HG02623 (cell line): Measurements from ENCODE around the gene CADPS2.

Source experiments
- ATAC-seq: cut with Tn5 transposase; IDR thresholded peaks from one replicate; pipeline ENCODE4 v1.9.1; 2021; ENCODE audit warnings: moderate library complexity; ENCODE audit not compliant: unreplicated experiment

The CADPS2 gene

DNA sequence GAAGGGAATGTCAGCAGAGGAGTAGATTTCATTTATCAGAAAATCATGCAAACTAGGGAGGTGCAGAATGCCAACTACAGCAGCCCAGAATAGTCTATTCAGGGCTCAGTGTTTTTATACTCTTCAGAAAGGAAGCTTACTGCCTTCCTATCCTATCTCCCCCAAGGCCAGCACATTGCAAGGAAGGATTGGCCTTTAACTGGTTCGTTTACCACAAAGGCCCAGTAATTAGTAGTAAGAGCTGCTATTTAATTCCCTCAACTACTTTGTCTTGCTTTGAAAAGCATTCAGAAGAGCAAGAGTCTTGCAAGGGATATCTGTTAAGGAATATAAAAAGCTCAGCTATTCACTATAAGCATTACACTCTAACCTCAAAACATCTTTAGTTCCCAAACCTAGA lies 97.1 kb downstream of the CADPS2 start:
- ATAC-seq = no peak

DNA sequence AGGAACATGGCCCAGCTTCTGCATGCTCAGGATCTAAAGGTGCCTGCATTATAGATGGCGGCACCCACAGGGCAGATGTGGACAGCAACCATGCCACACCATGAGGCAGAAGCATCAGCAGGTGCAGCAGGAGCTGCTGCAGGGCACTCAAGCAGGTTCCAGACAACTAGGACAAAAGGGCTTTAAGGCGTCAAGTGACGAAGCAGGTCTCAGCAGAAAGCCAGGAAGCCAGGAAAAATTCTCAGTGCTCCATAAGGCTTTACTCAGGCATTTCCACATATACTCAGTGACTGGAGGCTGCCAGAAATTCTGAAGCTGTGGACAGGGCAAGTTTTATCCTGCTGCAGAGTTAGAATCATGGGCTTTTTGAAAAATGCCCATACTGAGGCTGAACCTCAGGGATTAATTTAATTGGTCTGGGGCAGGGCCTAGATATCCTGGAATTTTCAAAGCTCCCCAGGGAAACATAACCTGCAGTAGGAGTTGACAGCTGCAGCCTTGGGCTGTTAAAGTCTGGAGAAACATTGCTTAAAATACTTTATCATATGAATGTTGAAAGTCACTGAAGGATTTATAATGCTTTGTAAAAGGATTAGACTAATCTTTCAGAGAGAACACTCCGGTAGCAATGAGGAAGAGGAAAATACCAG lies 115.4 kb downstream of the CADPS2 start:
- ATAC-seq = no peak

- no peak for ATAC-seq
These were observed 117.4 kb downstream of the CADPS2 start for GRCh38 chr7:122768827-122769226.

GRCh38 chr7:122767339-122767738 lies 118.9 kb downstream of the CADPS2 start:
- ATAC-seq = no peak

GRCh38 chr7:122766593-122766992 lies 119.7 kb downstream of the CADPS2 start:
- ATAC-seq = no peak

DNA sequence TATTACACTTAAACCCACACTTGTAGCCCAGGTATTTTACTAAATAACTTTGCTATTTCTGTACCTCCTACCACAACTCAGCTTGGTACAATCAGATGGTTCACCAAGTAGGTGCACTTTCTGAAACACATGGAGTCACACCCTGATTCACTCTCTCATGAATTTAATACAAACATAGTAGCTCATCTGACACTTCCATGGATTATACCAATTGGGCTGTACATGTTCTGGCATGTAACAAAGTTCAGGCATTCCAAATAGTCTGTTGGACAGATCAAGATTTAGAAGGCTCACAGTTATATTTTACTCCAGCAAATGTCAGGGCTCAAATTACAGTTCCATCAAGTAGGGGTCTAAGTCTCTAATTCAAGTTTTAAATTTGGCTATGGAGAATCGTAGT lies 121.4 kb downstream of the CADPS2 start:
- no peak for ATAC-seq

DNA sequence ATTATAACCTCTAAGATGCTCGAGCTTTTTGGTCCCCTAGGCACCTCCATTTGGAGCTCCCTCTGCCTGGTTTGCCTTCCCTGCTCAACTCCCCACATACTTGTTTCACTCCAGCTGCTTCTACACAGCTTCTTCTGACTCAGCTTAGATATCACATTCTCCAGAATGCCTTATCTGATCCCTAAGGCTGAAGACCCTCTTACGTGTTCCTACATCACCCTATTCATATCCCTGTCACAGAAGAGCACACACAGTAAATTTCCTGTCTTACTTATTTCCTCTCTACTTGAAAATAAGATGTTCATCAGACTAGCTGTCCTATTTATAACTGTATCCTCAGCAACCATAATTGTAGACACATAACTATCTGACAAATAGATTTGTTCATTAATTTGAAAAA lies 122.2 kb downstream of the CADPS2 start:
- ATAC-seq = no peak

- no peak for ATAC-seq
These were observed 124.2 kb downstream of the CADPS2 start for GRCh38 chr7:122762071-122762470.

- no peak for ATAC-seq
These were observed 127.8 kb downstream of the CADPS2 start for GRCh38 chr7:122758501-122758900.

- ATAC-seq = no peak
These were observed 129.4 kb downstream of the CADPS2 start for GRCh38 chr7:122756860-122757259.

GRCh38 chr7:122755696-122756095 lies 130.6 kb downstream of the CADPS2 start:
- ATAC-seq = no peak

DNA sequence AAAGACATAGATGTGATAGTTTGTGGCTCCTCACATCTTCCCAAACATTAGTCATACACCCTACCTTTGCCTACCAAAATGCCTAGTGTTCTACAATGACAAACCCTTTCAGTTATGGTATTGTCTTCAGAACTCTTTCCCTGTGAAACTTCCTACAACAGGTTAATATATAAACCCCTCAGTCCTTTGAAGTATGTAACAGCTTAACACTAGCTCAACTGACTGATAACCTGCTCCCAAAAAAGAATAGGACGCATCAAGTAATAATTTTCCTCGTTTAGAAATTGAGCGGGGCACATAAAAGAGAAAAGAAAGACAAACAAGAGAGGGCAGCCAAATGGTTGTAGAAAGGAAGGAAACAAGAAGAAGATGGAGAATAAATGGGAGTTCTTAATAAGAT lies 133.7 kb downstream of the CADPS2 start:
- no peak for ATAC-seq

DNA sequence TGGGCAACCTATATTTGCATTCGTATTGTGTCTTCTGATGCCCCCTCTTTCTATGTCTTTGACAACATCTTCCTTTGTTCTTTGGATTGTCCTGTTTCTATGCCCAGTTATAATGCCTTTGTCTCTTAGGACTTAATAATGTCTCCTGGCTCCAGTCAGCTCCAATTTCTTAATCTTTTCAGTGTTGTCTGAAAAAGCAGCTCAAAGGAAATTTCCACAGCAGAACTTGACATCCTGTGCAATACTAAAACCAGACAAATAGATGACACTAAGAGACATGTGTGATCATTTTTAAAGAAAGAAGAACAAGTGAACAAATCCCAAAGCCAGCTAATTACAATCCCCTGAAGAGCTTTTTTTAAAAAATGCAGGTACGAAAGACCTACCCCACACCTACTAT lies 135.9 kb downstream of the CADPS2 start:
- ATAC-seq = no peak

GRCh38 chr7:122748195-122748594 lies 138.1 kb downstream of the CADPS2 start:
- no peak for ATAC-seq

- no peak for ATAC-seq
These were observed 139.3 kb downstream of the CADPS2 start for GRCh38 chr7:122746948-122747347.

- ATAC-seq = no peak
These were observed 143.0 kb downstream of the CADPS2 start for GRCh38 chr7:122743211-122743610.

DNA sequence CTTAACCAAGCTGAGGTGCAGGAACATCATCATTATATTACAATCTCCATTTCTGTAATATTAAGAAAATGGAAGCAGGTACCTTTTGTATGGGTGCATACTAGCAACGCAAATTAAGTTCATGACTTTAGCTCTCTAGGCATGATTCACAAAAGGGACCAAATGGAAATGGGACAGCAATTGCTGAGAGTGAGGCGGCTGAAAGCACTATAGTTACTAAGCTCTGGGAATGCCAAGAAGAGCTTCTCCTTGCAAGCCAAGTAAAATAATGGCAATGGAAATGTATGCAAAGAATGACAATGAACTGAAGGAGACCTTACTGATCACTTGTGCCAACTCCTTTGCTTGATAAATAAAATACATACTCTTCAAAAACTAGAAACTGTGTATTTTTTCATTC lies 147.3 kb downstream of the CADPS2 start:
- ATAC-seq = no peak

- ATAC-seq = no peak
These were observed 150.1 kb downstream of the CADPS2 start for GRCh38 chr7:122736183-122736582.

GRCh38 chr7:122727759-122728158 lies 158.5 kb downstream of the CADPS2 start:
- ATAC-seq = no peak

GRCh38 chr7:122727354-122727753 lies 158.9 kb downstream of the CADPS2 start:
- no peak for ATAC-seq

GRCh38 chr7:122726881-122727280 lies 159.4 kb downstream of the CADPS2 start:
- no peak for ATAC-seq

GRCh38 chr7:122724366-122724765 lies 161.9 kb downstream of the CADPS2 start:
- ATAC-seq = no peak

GRCh38 chr7:122719010-122719578 lies 167.2 kb downstream of the CADPS2 start:
- ATAC-seq = no peak
